GM18907 (cell line): ENCODE data around the gene PDE7B.

ENCODE experiments used
- ATAC-seq: cut with Tn5 transposase; IDR thresholded peaks from one replicate; pipeline ENCODE4 v1.9.1; 2021; ENCODE audit warnings: mild to moderate bottlenecking, moderate library complexity; ENCODE audit not compliant: unreplicated experiment

The PDE7B gene

GRCh38 chr6:135851442-135852271 is at the start of gene PDE7B:
Gene PDE7B (plus strand): TSS chr6:135851701.
- ATAC-seq, result peak; percentile 95

- ATAC-seq, result no peak
Observed at GRCh38 chr6:135801755-135802465, 49.6 kb upstream of the PDE7B start.

GRCh38 chr6:135810486-135810885 is 41.0 kb upstream of the PDE7B start:
- ATAC-seq, result no peak

GRCh38 chr6:135811170-135811569 is 40.3 kb upstream of the PDE7B start:
- no peak for ATAC-seq

- no peak for ATAC-seq
Observed at GRCh38 chr6:135811644-135812526, 39.6 kb upstream of the PDE7B start.

- no peak for ATAC-seq
Observed at GRCh38 chr6:135813401-135813800, 38.1 kb upstream of the PDE7B start.

- no peak for ATAC-seq
Observed at GRCh38 chr6:135814043-135814442, 37.5 kb upstream of the PDE7B start.

GRCh38 chr6:135815216-135815615 is 36.3 kb upstream of the PDE7B start:
- ATAC-seq, result no peak

- ATAC-seq, result no peak
Observed at GRCh38 chr6:135817035-135817434, 34.5 kb upstream of the PDE7B start.

- ATAC-seq, result no peak
Observed at GRCh38 chr6:135819665-135820064, 31.8 kb upstream of the PDE7B start.

- no peak for ATAC-seq
Observed at GRCh38 chr6:135820340-135820739, 31.2 kb upstream of the PDE7B start.

GRCh38 chr6:135823851-135824250 is 27.6 kb upstream of the PDE7B start:
- no peak for ATAC-seq

- no peak for ATAC-seq
Observed at GRCh38 chr6:135826236-135826804, 25.2 kb upstream of the PDE7B start.

GRCh38 chr6:135828021-135828420 is 23.5 kb upstream of the PDE7B start:
- ATAC-seq, result no peak

GRCh38 chr6:135830452-135830881 is 21.0 kb upstream of the PDE7B start:
- no peak for ATAC-seq

- ATAC-seq, result no peak
Observed at GRCh38 chr6:135831016-135831415, 20.5 kb upstream of the PDE7B start.

- no peak for ATAC-seq
Observed at GRCh38 chr6:135832166-135832565, 19.3 kb upstream of the PDE7B start.

- ATAC-seq, result no peak
Observed at GRCh38 chr6:135833771-135834170, 17.7 kb upstream of the PDE7B start.

- no peak for ATAC-seq
Observed at GRCh38 chr6:135837735-135838449, 13.6 kb upstream of the PDE7B start.

GRCh38 chr6:135839121-135839520 is 12.4 kb upstream of the PDE7B start:
- ATAC-seq, result no peak
